ENCODE results near the gene FCHSD2.

FCHSD2 gene

GRCh38 chr11:73178681-73179080 is 36.6 kb upstream of the FCHSD2 start:
- no peak for DNase-seq (ENCODE audit: extremely low spot score)
- TF ChIP-seq, protein P1, sequence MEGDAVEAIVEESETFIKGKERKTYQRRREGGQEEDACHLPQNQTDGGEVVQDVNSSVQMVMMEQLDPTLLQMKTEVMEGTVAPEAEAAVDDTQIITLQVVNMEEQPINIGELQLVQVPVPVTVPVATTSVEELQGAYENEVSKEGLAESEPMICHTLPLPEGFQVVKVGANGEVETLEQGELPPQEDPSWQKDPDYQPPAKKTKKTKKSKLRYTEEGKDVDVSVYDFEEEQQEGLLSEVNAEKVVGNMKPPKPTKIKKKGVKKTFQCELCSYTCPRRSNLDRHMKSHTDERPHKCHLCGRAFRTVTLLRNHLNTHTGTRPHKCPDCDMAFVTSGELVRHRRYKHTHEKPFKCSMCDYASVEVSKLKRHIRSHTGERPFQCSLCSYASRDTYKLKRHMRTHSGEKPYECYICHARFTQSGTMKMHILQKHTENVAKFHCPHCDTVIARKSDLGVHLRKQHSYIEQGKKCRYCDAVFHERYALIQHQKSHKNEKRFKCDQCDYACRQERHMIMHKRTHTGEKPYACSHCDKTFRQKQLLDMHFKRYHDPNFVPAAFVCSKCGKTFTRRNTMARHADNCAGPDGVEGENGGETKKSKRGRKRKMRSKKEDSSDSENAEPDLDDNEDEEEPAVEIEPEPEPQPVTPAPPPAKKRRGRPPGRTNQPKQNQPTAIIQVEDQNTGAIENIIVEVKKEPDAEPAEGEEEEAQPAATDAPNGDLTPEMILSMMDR (IDR thresholded peaks at IDR 0.05; ENCODE audit: control extremely low read depth, extremely low read depth, low read depth, missing control alignments) = no peak
- ChIA-PET CTCF (interaction anchor here (0.8 to 8.1 kb wide), 42 partner anchors 11 to 495 kb away, joined by 3 to 204 read pairs (median 6); partner anchors contain the start of genes FCHSD2 and STARD10), POLR2A (no interaction called here)

DNA sequence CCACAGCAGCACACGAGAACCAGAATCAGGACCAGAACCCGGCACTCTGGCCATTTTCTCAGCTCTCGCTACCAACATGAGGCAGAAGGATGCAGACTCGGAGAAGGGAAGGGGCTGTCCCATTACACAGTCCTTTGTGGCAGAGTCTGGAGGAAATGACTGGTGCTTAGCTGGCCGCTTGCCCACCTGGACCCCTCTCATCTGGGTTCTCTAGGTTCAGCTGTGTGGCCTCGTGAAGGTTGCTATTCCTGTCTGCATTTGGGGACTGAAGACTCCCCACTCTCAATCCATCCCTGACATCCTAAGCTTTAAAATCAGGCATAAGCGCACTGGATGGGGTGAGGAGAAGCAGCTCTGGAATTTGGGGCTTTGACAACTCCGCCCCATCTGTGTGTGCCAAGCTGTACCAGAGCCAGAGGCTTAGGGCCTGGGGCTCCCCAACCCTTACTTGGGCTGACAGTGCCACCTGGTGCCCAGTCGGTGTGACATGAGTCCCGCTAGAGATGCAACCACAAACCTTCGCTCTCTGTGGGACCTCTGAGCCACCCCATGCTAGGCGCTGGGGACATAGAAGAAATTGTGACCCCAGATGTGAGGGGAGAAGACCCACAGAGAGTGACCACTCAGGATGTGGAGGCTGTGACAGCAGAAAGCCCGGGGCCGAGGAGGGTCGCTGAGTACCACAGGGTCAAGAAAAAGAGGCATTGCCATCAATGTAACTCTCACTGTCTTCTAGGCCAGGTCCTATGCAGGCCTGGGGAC is 35.8 kb upstream of the FCHSD2 start:
- DNase-seq (ENCODE audit: extremely low spot score) = peak; percentile 90
- CTCF ChIA-PET = interaction anchor here (0.6 to 8.1 kb wide), 77 partner anchors 12 to 591 kb away, joined by 3 to 204 read pairs (median 4); partner anchors contain the start of genes ARHGEF17, FCHSD2, P2RY6 and STARD10
- TF ChIP-seq, protein P1 (IDR thresholded peaks at IDR 0.05; ENCODE audit: control extremely low read depth, extremely low read depth, low read depth, missing control alignments) = peak; percentile 81
- POLR2A ChIA-PET = interaction anchor here (1.0 to 1.3 kb wide), 2 partner anchors 337 to 365 kb away, joined by 3 read pairs; no protein-coding TSS in a partner anchor

DNA sequence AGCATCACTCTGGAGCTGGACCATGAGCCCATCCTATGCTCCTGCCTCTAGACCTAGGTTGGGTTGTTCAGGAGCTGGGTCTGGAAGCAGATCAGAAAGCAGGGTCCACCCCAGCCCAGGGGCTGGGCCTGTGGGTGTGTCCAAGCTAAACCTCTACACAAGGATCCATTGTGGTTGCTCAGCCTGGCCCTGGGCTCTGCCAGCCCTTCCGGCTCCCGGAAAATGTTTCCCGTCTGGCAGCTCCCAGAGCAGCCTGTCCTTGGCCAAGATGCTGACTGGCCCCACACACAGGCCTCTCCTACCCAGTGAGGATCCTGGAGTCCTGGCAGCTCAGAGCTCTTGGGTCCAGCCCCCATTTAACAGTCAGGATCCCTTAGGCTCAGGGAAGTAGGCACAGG is 35.3 kb upstream of the FCHSD2 start:
- TF ChIP-seq, protein P1 (IDR thresholded peaks at IDR 0.05; ENCODE audit: control extremely low read depth, extremely low read depth, low read depth, missing control alignments) = no peak
- DNase-seq (ENCODE audit: extremely low spot score) = no peak
- CTCF ChIA-PET = interaction anchor here (0.6 to 8.1 kb wide), 64 partner anchors 12 to 590 kb away, joined by 3 to 204 read pairs (median 4); partner anchors contain the start of genes ARHGEF17, FCHSD2, P2RY6 and STARD10
- POLR2A ChIA-PET = interaction anchor here (1.0 to 1.3 kb wide), 2 partner anchors 337 to 364 kb away, joined by 3 read pairs; no protein-coding TSS in a partner anchor

- no peak for DNase-seq (ENCODE audit: extremely low spot score)
- POLR2A ChIA-PET = no interaction called here
Observed at GRCh38 chr11:73176874-73177155, 34.7 kb upstream of the FCHSD2 start.

DNA sequence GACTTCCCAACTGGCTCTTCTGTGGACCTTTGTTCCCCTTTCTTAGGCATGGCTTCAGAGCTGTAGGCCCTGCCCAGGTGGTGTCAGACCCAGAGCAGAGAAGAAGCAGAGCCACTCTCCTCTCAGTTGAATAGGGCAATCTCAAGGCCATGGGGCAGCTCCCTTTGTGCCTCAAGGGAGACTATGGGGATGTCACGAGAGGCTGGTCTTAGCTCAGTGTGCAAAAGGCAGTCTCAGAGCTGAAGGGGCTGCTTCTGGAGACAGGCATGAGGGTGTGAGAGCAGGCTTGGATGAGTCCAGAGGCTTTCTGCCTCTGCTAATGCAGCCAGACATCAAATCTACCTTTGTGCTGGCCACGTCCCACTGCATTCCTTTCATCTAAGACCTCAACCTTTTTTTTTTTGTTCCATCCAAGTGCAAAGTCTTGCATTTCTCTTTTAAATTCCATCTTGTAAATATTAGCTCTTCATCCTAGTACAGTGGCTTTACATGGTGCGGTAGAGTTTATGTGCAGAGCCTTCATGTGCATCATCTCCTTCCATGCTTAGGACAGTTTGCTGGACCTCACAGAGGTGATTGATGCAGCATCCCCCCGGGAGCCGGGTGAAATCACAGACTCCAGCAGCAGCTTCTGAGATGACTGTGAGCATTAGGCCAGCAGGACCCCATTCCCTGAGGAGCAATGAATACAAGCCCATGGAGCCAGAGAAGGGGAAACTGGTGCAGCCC is 34.2 kb upstream of the FCHSD2 start:
- ChIA-PET CTCF (interaction anchor here (0.8 to 8.1 kb wide), 22 partner anchors 8 to 492 kb away, joined by 3 to 204 read pairs (median 8); partner anchors contain the start of gene FCHSD2), POLR2A (interaction anchor here (1.1 kb wide), 1 partner anchor 34 kb away, joined by 7 read pairs; the partner anchor contains the start of gene FCHSD2)
- TF ChIP-seq, protein P1 (IDR thresholded peaks at IDR 0.05; ENCODE audit: control extremely low read depth, extremely low read depth, low read depth, missing control alignments) = no peak
- DNase-seq (ENCODE audit: extremely low spot score) = no peak

More at GRCh38 chr11:73176874-73177155, 34.7 kb upstream of the FCHSD2 start:
- CTCF ChIA-PET = interaction anchor here (0.8 to 8.1 kb wide), 35 partner anchors 11 to 493 kb away, joined by 3 to 204 read pairs (median 6); partner anchors contain the start of genes ARHGEF17, FCHSD2 and STARD10
- TF ChIP-seq, protein P1 (IDR thresholded peaks at IDR 0.05; ENCODE audit: control extremely low read depth, extremely low read depth, low read depth, missing control alignments) = no peak

DNA sequence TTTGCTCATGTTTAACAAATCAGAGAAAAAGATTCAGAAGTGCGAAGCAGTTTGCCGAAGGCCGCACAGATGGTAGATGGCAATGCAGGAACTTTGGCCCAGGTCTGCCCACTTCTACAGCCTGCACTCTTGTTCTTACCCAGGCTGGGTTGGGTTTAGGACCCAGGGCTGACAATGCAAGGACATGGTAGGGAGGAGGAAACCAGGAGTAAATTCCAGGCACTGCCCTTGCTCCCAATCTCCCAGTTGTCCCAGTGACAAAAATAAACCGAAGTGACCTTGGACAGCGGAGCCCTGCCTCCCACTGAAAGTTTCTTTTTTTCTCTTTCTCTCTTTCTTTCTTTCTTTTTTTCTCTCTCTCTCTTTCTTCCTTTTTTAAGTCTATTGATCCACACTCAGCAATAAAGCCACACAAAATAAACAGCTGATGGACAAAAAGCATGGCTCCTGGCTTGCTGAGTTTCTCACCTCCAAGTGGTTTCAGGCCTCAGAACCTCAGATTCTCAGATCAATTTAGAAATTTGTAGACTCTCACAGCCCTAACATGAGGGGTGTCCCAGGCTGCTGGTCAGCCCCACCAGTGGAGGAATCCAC is 33.5 kb upstream of the FCHSD2 start:
- DNase-seq (ENCODE audit: extremely low spot score) = no peak
- POLR2A ChIA-PET = interaction anchor here (0.7 to 1.1 kb wide), 2 partner anchors 33 to 363 kb away, joined by 4 to 7 read pairs; partner anchors contain the start of gene FCHSD2
- TF ChIP-seq, protein P1 (IDR thresholded peaks at IDR 0.05; ENCODE audit: control extremely low read depth, extremely low read depth, low read depth, missing control alignments) = no peak
- CTCF ChIA-PET = interaction anchor here (0.8 to 8.1 kb wide), 12 partner anchors 9 to 451 kb away, joined by 3 to 204 read pairs (median 28); partner anchors contain the start of gene FCHSD2

Data from GM10248 (cell line).